RKO (cell line): ENCODE data around the gene AMOTL2.

Source experiments
- DNase-seq: peaks from one replicate; pipeline ENCODE4 v3.0.0-alpha.2; 2016; ENCODE audit warnings: low spot score

Gene AMOTL2

GRCh38 chr3:134378818-134379217 is 4.6 kb upstream of the AMOTL2 start:
- no peak for DNase-seq

GRCh38 chr3:134378384-134378783 is 4.1 kb upstream of the AMOTL2 start:
- no peak for DNase-seq

- DNase-seq: no peak
Observed at GRCh38 chr3:134377896-134378295, 3.6 kb upstream of the AMOTL2 start.

GRCh38 chr3:134376786-134377426 is 2.7 kb upstream of the AMOTL2 start:
- DNase-seq: no peak

- DNase-seq: no peak
Observed at GRCh38 chr3:134376385-134376765, 2.1 kb upstream of the AMOTL2 start.

- DNase-seq: no peak
Observed at GRCh38 chr3:134375582-134376384, 1.5 kb upstream of the AMOTL2 start.

- peak; percentile 40 for DNase-seq
Observed at GRCh38 chr3:134374791-134375581, 739 bp upstream of the AMOTL2 start.

GRCh38 chr3:134373271-134374104 is 759 bp downstream of the AMOTL2 start:
- DNase-seq: peak; percentile 91

- DNase-seq: peak; percentile 36
Observed at GRCh38 chr3:134372396-134373270, 1.6 kb downstream of the AMOTL2 start.

GRCh38 chr3:134371542-134372324 is 2.5 kb downstream of the AMOTL2 start:
- DNase-seq: no peak

GRCh38 chr3:134370611-134371531 is 3.4 kb downstream of the AMOTL2 start:
- no peak for DNase-seq

- no peak for DNase-seq
Observed at GRCh38 chr3:134369861-134370596, 4.2 kb downstream of the AMOTL2 start.

- no peak for DNase-seq
Observed at GRCh38 chr3:134369231-134369741, 5.0 kb downstream of the AMOTL2 start.

- DNase-seq: no peak
Observed at GRCh38 chr3:134368751-134369105, 5.5 kb downstream of the AMOTL2 start.

GRCh38 chr3:134367869-134368750 is 6.1 kb downstream of the AMOTL2 start:
- DNase-seq: no peak

- no peak for DNase-seq
Observed at GRCh38 chr3:134366928-134367811, 7.1 kb downstream of the AMOTL2 start.
